Peyer's patch (tissue), 4 donors: ENCODE measurements around the gene CDC42.

Experiments used
- POLR2A ChIP-seq, 2 donors: fragments of 450-650 bp; IDR thresholded peaks; one replicate each; pipeline ENCODE4 v1.5.1; 2017; ENCODE audit warnings: antibody characterized with exemption in 2 of 2, mild to moderate bottlenecking in 2 of 2, moderate library complexity in 2 of 2
- TF ChIP-seq, protein P1 (sequence below), 6 experiments: fragments of 450-650 bp in 4 of 6; fragments of 200-600 bp in 2 of 6; sonication (generic) in 1 of 6; IDR thresholded peaks; one replicate each; pipeline ENCODE4 v1.5.1; 2017 to 2019; ENCODE audit warnings: antibody characterized with exemption in 6 of 6, mild to moderate bottlenecking in 3 of 6, moderate library complexity in 1 of 6

DNA sequence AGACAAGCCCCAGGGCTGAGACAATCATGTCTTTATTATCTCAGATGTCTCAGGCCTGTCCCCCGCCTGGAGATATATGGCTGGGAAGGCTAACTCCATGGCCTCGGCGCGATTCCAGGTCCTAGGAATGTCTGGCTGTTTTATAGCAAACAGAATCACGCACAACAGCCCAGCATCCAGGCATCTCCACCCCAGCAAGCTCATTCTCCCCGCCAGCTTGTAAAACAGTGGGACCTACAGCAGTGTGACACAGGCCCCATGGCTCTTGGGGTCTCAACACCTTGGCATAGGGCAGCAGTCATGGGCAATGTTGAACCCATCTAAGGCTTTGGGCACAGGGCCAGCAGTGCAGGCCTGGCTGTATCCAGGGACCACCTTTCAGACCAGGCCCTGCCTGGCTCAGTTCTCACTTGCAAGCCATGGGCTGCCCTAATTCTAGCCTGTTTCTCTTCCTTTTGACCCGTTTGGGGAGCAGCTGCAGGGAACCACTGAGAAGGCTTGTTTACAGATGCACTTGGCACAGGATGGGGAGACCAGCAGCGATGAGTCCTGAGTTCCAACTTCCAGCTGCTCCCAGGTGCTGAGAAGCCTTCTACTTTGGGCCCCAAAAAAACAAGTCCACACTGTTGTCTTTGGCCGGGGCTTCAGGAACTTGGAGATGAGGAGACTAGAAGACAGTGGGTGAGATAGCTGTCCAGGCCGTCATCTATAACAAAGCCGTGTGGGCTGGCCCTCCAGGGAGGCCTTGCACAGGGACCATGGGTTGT is 56.0 kb downstream of the CDC42 start:
- TF ChIP-seq POLR2A (IDR thresholded peaks at IDR 0.05), result no peak
- TF ChIP-seq, protein P1, sequence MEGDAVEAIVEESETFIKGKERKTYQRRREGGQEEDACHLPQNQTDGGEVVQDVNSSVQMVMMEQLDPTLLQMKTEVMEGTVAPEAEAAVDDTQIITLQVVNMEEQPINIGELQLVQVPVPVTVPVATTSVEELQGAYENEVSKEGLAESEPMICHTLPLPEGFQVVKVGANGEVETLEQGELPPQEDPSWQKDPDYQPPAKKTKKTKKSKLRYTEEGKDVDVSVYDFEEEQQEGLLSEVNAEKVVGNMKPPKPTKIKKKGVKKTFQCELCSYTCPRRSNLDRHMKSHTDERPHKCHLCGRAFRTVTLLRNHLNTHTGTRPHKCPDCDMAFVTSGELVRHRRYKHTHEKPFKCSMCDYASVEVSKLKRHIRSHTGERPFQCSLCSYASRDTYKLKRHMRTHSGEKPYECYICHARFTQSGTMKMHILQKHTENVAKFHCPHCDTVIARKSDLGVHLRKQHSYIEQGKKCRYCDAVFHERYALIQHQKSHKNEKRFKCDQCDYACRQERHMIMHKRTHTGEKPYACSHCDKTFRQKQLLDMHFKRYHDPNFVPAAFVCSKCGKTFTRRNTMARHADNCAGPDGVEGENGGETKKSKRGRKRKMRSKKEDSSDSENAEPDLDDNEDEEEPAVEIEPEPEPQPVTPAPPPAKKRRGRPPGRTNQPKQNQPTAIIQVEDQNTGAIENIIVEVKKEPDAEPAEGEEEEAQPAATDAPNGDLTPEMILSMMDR (IDR thresholded peaks at IDR 0.05), result no peak
